OCI-LY7 (cell line): ENCODE data around the gene GNG14.

Experiments used
- EZH2phosphoT487 ChIP-seq: fragments of 200-600 bp; sonication (generic); IDR thresholded peaks from 2 replicates; pipeline ENCODE4 v1.6.1; 2018; ENCODE audit warnings: low read depth, borderline replicate concordance, mild to moderate bottlenecking, mixed run types, antibody characterized with exemption, low read length, moderate library complexity, mixed read lengths
- TF ChIP-seq, protein P1 (sequence below): fragments of 200-600 bp; sonication (generic); conservative IDR thresholded peaks from 2 replicates; pipeline ENCODE4 v1.5.1; 2014; ENCODE audit warnings: mild to moderate bottlenecking, antibody characterized with exemption, low read length, moderate library complexity, mixed read lengths

DNA sequence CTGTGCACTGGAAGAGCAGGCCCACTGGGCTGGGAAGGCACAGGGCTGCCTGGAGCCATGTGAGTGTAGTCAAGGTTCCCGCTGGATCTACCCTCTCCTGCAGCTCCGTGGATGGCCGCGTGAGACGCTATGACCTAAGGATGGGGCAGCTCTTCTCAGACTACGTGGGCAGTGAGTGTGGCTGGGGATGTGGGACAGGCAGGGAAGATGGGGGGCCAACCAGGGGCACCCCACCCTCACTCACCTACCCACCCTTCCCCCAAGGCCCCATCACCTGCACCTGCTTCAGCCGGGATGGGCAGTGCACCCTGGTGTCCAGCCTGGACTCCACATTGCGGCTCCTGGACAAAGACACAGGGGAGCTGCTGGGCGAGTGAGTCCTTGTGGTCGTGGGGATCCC is 15.1 kb upstream of the GNG14 start:
- TF ChIP-seq, protein P1, sequence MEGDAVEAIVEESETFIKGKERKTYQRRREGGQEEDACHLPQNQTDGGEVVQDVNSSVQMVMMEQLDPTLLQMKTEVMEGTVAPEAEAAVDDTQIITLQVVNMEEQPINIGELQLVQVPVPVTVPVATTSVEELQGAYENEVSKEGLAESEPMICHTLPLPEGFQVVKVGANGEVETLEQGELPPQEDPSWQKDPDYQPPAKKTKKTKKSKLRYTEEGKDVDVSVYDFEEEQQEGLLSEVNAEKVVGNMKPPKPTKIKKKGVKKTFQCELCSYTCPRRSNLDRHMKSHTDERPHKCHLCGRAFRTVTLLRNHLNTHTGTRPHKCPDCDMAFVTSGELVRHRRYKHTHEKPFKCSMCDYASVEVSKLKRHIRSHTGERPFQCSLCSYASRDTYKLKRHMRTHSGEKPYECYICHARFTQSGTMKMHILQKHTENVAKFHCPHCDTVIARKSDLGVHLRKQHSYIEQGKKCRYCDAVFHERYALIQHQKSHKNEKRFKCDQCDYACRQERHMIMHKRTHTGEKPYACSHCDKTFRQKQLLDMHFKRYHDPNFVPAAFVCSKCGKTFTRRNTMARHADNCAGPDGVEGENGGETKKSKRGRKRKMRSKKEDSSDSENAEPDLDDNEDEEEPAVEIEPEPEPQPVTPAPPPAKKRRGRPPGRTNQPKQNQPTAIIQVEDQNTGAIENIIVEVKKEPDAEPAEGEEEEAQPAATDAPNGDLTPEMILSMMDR = no peak
- no peak for TF ChIP-seq EZH2phosphoT487
